GM19193 (cell line): Measurements from ENCODE around the gene TMPRSS4.

Source experiments
- POLR2A ChIP-seq: IDR thresholded peaks from 4 replicates; pipeline ENCODE4 v1.6.1; 2011; ENCODE audit not compliant: insufficient read depth, insufficient read length; ENCODE audit errors: extremely low read depth

TMPRSS4 gene

DNA sequence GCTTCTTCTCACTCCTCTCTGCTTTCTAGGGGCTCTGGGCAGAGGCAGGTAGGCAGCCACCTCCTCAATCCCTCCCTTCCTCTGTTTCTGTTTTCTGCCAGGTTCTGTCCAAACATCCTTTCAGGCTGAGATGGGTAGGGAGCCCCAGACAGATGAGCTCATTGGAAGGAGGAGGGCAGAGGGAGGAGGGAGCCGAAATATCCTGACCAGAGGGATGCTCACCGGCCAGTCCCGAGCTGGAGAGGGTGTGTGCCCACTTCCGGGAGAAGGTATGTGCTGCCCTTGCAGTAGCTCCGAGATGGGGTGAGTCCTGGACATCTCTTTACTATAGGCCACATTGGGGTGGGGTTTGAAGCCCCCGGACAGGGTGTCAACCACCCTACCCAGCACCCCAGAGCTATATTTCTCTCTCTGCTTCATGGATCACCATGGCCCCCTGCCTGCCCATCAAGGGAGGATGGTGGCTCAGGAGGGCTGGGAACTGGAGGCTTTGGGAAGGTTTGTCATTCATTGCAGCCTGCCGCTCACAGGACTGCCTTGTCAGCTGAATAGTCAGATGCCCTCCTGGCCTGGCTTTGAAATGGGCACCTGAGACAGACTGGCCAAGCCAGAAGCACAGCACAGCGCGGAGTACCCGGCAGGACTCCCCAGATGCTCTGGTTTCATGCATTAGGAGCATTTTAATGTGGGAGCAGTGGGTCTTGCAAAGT lies 80.5 kb downstream of the TMPRSS4 start:
- no peak for TF ChIP-seq POLR2A

DNA sequence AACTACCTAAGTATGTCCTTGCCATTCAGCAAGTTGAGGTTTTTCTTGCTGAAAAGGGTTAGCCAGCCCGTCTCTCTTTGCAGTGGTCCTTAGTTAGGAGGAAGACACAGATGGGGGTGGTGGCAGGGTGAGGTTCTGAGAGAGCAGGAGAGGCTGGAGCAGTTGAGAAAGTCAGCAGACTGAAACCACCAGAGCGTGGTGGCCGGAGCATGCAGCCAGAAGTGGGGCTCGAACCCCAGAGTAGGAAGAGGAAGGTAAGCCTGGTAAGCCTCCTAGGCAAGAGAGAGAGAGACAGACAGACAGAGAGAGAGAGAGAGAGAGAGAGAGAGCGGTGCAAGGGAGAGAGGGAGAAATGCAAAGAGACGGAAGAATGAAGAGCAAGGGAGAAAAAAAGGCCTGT lies 84.9 kb downstream of the TMPRSS4 start:
- no peak for TF ChIP-seq POLR2A

DNA sequence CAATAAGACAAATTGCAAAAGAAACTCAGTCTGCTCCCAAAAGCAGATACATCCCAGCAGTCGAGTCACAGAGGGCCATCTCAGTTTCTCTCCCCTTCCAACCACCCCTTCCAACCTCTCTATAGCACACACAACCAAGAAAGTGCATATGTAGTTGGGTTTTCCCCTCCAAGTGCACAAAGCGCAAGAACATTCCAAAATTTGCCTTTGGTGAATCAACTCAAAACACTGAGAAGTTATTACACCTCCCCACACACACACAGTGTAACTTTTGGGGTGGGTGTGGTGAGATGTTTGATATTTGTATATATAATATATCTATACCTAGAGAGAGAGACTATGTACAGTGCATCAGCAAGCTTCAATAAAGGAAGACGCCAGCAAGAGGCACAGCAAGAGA lies 86.0 kb downstream of the TMPRSS4 start:
- TF ChIP-seq POLR2A, result no peak

DNA sequence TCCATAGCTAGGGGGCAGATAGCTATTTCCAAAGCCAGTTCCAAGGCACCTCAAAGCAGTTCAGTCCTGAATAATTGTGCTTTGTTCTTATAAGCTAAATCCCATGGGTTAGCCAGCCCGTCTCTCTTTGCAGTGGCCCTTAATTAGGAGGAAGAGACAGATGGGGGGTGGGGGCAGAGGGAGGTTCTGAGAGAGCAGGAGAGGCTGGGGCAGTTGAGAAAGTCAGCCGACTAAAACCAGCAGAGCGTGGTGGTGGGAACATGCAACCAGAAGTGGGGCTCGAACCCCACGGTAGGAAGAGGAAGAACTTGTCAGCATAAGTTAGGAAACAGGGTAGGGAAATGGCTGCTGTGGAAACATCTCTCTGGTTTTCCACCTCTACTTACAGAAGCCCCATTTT lies 86.6 kb downstream of the TMPRSS4 start:
- no peak for TF ChIP-seq POLR2A

DNA sequence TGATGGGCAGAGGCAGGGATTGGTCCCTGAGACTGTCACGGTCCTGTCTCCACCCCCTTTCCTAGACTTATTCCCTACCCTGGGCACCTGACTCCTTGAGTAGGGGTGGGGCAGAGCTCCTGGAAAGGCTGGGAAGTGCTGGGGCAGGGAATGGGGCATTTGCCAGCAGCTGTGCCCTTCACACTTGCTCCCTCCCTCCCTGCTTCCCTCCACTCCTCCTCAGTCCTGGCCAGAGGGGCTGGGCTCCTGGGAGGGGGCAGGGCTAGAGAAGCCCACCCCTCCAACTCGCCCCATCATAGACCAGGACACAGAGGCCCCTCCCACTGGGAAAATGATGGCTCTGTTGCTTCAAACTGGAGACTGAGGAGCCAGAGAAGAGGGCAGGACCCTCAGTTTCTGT lies 88.0 kb downstream of the TMPRSS4 start:
- TF ChIP-seq POLR2A, result no peak

DNA sequence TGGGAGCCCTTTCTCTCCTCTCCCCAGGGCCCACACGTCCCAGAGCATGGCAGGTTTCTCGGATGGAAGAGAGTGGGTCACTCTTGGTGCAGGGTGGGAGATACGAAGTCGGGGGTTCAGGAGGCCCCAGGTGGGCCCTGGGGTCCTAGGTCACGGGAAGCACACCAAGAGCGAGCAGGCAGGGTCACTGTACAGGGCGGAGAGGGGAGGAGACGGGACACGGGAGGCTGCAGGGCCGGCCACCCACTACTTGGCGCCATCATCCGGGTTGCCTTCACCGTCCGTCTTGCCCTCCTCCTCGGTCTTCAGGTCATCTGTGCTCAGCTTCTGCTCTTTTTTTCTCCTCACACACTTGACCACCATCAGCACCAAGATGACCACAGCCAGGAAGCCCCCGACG lies 89.8 kb downstream of the TMPRSS4 start:
- TF ChIP-seq POLR2A, result no peak

DNA sequence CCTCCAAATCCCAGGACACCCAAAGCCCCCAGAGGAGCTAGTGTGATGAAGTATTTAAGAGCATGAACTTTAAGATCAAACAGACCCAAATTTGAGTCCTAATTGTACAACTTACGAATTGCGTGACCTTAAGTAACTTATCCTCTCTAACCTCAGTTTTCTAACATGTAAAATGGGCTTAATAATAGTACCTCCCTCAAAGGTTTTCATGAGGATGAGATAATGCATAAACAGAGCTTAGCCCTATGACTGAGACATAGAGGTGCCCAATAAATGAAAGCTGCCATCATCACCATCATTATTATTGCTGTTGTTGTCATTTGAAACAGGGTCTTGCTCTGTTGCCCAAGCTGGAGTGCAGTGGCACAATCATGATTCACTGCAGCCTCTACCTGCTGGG lies 90.4 kb downstream of the TMPRSS4 start:
- no peak for TF ChIP-seq POLR2A

DNA sequence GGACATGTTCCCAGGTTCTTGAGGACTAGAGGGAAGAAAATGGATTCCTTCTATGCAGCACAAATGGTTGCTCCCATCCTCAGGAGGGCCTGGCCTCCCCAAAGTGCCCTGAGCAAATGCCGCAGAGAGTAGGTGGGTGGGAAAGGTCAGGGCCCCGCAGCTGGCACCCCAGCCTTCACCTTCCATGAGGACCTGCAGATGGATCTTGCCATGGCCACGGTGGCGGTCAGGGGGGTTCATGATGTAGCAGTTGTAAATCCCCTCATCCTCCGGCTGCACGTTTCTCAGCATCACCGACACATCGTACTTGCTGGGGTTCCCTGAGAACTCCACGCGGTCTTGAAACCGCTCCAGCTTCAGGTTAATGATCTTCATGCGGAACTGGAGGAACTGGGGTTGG lies 91.0 kb downstream of the TMPRSS4 start:
- no peak for TF ChIP-seq POLR2A

DNA sequence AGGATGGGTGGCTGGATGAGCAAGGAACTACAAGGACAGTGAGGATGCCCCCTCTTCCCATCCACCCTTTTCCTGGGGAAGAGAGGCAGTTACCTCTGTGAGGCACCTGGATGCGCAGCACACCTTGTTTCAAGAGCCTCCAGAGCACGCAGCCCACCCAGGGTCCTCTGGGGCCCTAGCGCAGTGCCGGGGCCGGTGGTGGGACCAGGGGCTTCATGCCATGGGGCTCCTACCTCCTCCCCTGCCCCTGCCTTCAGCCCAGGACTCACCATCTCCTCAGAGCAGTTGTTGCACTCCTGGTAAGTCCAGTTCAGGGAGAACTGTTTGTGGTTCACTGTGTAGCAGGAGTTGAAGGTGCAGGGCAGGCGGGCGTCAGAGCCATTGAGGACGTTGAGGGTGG lies 91.4 kb downstream of the TMPRSS4 start:
- no peak for TF ChIP-seq POLR2A

DNA sequence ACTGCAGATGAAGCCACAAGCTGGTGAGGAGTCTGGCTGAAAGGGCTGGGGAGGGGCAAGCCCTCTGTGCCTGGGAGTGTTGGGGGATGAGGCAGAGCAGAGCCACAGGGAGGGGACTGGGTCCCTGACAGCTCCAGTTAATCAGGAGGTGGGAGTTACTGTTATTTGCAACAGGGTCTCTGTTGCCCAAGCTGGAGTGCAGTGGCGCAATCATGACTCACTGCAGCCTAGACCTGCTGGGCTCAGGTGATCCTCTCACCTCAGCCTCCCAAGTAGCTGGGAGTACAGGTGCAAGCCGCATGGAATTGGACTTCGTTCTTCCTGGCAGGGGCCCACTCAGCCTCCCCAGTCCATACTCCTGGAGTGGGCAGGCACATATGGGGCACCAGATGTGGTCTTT lies 91.9 kb downstream of the TMPRSS4 start:
- TF ChIP-seq POLR2A, result no peak

DNA sequence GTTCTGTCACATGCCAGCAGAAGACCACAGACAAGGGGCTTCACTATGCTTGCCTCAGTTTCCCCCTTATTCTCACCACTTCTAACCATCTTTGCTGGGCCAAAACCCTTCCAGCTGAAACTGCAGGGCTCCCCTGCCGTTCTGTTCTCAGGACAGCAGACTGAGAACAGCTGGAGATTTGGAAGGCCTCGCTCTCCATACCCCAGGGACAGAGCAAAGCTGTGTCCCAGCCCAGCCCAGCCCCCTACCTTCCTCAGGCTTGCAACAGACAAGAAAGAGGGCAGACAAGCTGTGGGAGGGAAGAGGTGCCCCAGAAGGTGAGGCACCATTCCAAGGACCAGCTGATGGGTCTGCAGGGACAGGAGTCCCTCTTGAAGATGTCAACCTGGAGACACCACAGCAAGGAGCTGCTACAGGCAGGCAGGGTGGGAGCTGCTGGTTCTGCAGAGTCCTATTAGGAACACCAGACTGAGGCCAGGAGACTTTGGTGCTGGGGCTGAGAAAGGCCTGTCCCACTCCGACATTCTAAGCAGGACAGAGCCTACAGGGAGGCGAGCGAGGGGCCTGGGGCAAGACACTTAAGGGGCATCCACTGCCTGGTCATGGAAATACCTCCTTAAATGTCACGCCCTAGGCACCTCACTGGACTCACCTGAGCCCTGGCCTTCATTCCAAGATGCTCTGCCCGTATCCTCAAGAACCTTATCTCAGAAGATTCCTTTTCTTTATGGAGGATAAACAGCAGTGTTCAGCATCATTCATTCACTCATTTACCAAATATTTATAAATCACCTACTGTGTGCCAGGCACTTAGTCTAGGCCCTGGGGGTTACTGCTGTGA lies 92.6 kb downstream of the TMPRSS4 start:
- TF ChIP-seq POLR2A, result no peak

DNA sequence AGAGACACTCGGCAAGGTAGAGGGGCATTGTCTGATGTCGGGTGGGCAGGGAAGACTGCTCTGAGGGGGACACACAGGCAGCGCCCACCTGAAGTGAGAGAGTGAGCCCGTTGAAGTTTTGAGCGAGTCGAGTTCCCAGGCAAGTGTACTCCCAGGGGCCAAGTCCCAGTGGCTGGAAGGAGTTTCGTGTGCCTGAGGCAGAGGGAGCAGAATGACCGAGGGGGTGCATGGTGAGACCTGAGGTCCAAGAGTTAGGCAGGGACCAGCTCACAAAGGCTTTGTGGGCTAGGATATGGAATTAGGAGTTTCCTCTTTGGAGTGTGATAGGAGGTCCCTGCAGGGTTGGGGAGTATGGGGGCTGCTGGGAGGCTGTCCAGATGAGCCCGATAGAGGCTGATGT lies 93.4 kb downstream of the TMPRSS4 start:
- TF ChIP-seq POLR2A, result no peak

DNA sequence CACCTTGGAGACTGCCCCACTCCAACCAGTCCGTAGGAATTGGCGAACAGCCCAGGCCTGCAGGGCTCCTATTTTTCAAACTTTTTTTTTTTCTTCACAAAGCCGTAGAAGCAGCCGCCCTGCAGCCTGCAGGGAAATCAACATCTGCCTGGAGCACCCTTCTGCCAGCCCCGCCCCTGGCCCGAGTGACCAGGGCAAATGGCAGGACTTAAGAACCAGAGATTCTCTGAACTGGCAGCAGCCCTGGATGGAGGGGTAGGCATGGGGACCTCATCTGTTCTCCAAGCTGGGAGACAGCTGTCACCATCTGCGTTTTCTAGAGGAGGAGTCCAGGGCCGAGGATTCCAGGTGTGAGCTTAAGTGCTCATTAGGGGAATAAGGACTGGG lies 94.0 kb downstream of the TMPRSS4 start:
- no peak for TF ChIP-seq POLR2A
